Natural killer cell (primary cell): Measurements from ENCODE around the gene TRIM52. TPM values are rescaled to one million over a fixed set of nuclear protein-coding genes. Genes with fewer than 3 reads are reported as not detected.

Experiments used
- ATAC-seq, 3 donors: fragments of 150-1000 bp in 2 of 3; fragments of 200-7000 bp in 1 of 3; cut with Tn5 transposase; 1 replicate in 1 of 3; 2 replicates in 2 of 3; pipeline ENCODE4 v1.10.0; 2021; ENCODE audit warnings: mild to moderate bottlenecking in 2 of 3, moderate library complexity in 2 of 3
- DNase-seq, 2 donors: peaks; one replicate each; pipeline versions ENCODE4 v3.0.0 to v3.0.0-alpha.2; 2013 to 2021; ENCODE audit warnings: mixed read lengths in 1 of 2
- H3K27ac ChIP-seq: one replicate; pipeline ENCODE4 v1.5.1; 2013; ENCODE audit warnings: mild to moderate bottlenecking, low read length
- H3K27me3 ChIP-seq: one replicate; pipeline ENCODE4 v1.6.1; 2013; ENCODE audit warnings: low read length; ENCODE audit not compliant: control insufficient read depth, insufficient read depth
- H3K36me3 ChIP-seq: one replicate; pipeline ENCODE4 v1.6.1; 2013; ENCODE audit warnings: low read length; ENCODE audit not compliant: control insufficient read depth, insufficient read depth
- H3K4me1 ChIP-seq: one replicate; pipeline ENCODE4 v1.6.1; 2013; ENCODE audit warnings: low read length; ENCODE audit not compliant: control insufficient read depth, insufficient read depth
- H3K4me3 ChIP-seq: one replicate; pipeline ENCODE4 v1.5.1; 2013; ENCODE audit warnings: low read length
- H3K9me3 ChIP-seq: one replicate; pipeline ENCODE4 v1.6.1; 2013; ENCODE audit warnings: low read length; ENCODE audit not compliant: control insufficient read depth, insufficient read depth
- H3K27ac Mint-ChIP-seq, 2 donors: one replicate each; pipeline ENCODE4 v1.8.0; 2022; ENCODE audit warnings: mild to moderate bottlenecking in 2 of 2, mixed read lengths in 2 of 2, moderate library complexity in 1 of 2
- H3K27me3 Mint-ChIP-seq, 2 donors: one replicate each; pipeline ENCODE4 v1.8.0; 2022; ENCODE audit warnings: low read depth in 2 of 2, mixed read lengths in 2 of 2
- H3K36me3 Mint-ChIP-seq: one replicate; pipeline ENCODE4 v1.8.0; 2022; ENCODE audit warnings: mixed read lengths
- H3K4me1 Mint-ChIP-seq, 2 donors: one replicate each; pipeline ENCODE4 v1.8.0; 2022; ENCODE audit warnings: mixed read lengths in 2 of 2
- H3K4me3 Mint-ChIP-seq: one replicate; pipeline ENCODE4 v1.8.0; 2022; ENCODE audit warnings: mild to moderate bottlenecking, moderate library complexity, mixed read lengths
- H3K9me3 Mint-ChIP-seq, 2 donors: one replicate each; pipeline ENCODE4 v1.8.0; 2022; ENCODE audit warnings: mixed read lengths in 2 of 2
- WGBS: methylation state at CpG from one replicate; pipeline ENCODE4 v1.1.7; 2013; ENCODE audit warnings: missing lambda C conversion rate; ENCODE audit not compliant: insufficient coverage; 5-methylcytosine and 5-hydroxymethylcytosine counted together
- intact Hi-C: fragments of 100-400 bp; cut with micrococcal nuclease; formaldehyde crosslinking; loops from one replicate; pipeline ENCODE4 v1.14.2; 2022
- total RNA-seq, 4 donors: library from RNA; stranded (reverse); fragments of 120-200 nt in 1 of 4; gene quantifications; one replicate each; pipeline versions ENCODE4 v1.2.3 to v1.2.4, GENCODE V29; 2013 to 2022
- TF ChIP-seq, protein P1 (sequence below): fragments of 200-600 bp; IDR thresholded peaks from one replicate; pipeline ENCODE4 v1.8.0; 2022; ENCODE audit warnings: antibody characterized with exemption

Gene TRIM52
- total RNA-seq, 3 donors from 2014 or later (not counting 1 experiment from before 2014, with no cell fraction given) = 43.4 to 60.0 (median 44.4) TPM

GRCh38 chr5:181236471-181236870 lies 24.5 kb downstream of the TRIM52 start:
- no peak overlapping the region for H3K27ac Mint-ChIP-seq
- WGBS = 94% methylated on average over 6 of the region's 6 CpGs

GRCh38 chr5:181235689-181236366 lies 25.1 kb downstream of the TRIM52 start:
- intact Hi-C loops = no loop called here
- ATAC-seq = no peak
- TF ChIP-seq, protein P1, sequence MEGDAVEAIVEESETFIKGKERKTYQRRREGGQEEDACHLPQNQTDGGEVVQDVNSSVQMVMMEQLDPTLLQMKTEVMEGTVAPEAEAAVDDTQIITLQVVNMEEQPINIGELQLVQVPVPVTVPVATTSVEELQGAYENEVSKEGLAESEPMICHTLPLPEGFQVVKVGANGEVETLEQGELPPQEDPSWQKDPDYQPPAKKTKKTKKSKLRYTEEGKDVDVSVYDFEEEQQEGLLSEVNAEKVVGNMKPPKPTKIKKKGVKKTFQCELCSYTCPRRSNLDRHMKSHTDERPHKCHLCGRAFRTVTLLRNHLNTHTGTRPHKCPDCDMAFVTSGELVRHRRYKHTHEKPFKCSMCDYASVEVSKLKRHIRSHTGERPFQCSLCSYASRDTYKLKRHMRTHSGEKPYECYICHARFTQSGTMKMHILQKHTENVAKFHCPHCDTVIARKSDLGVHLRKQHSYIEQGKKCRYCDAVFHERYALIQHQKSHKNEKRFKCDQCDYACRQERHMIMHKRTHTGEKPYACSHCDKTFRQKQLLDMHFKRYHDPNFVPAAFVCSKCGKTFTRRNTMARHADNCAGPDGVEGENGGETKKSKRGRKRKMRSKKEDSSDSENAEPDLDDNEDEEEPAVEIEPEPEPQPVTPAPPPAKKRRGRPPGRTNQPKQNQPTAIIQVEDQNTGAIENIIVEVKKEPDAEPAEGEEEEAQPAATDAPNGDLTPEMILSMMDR = no peak
- Mint-ChIP-seq H3K4me1 (peaks cover 12 to 17% of the 10 kb centered on the region in 2 donors), H3K9me3 (no peaks in the 10 kb centered on the region), H3K27me3 (no peaks in the 10 kb centered on the region), H3K27ac (peak overlapping the region in 1 of 2 donors; percentile 38), H3K36me3 (peaks cover 19% of the 10 kb centered on the region), H3K4me3 (no peak overlapping the region)
- Histone ChIP-seq H3K9me3 (no peaks in the 10 kb centered on the region), H3K36me3 (peaks cover 92% of the 10 kb centered on the region), H3K27ac (no peak overlapping the region), H3K4me3 (no peak overlapping the region), H3K27me3 (no peaks in the 10 kb centered on the region), H3K4me1 (no peaks in the 10 kb centered on the region)
- no peak for DNase-seq
- WGBS = 96% methylated on average over 4 of the region's 5 CpGs

More at GRCh38 chr5:181236471-181236870, 24.5 kb downstream of the TRIM52 start:
- intact Hi-C loops = no loop called here
- Histone ChIP-seq H3K27ac (no peak overlapping the region), H3K27me3 (no peaks in the 10 kb centered on the region), H3K4me3 (no peak overlapping the region), H3K4me1 (peaks cover 6% of the 10 kb centered on the region), H3K36me3 (peaks cover 92% of the 10 kb centered on the region), H3K9me3 (no peaks in the 10 kb centered on the region)
- no peak for ATAC-seq
- Mint-ChIP-seq H3K4me1 (peaks cover 12 to 24% of the 10 kb centered on the region in 2 donors), H3K27me3 (no peaks in the 10 kb centered on the region), H3K36me3 (peaks cover 19% of the 10 kb centered on the region), H3K9me3 (no peaks in the 10 kb centered on the region), H3K4me3 (no peak overlapping the region)
- DNase-seq = no peak
- TF ChIP-seq, protein P1 = no peak

GRCh38 chr5:181235323-181235688 lies 25.6 kb downstream of the TRIM52 start:
- H3K27me3 Mint-ChIP-seq = no peaks in the 10 kb centered on the region
- no peak for DNase-seq
- TF ChIP-seq, protein P1 = no peak
- no peak overlapping the region for H3K4me3 Mint-ChIP-seq
- WGBS = 93% methylated on average over 4 of the region's 5 CpGs
- H3K36me3 Mint-ChIP-seq = peaks cover 19% of the 10 kb centered on the region
- ATAC-seq = no peak
- Histone ChIP-seq H3K4me3 (no peak overlapping the region), H3K27me3 (no peaks in the 10 kb centered on the region), H3K9me3 (no peaks in the 10 kb centered on the region), H3K27ac (no peak overlapping the region), H3K4me1 (no peaks in the 10 kb centered on the region), H3K36me3 (peaks cover 93% of the 10 kb centered on the region)
- H3K9me3 Mint-ChIP-seq = no peaks in the 10 kb centered on the region
- intact Hi-C loops = no loop called here
- peaks cover 12 to 17% of the 10 kb centered on the region in 2 donors for H3K4me1 Mint-ChIP-seq
- peak overlapping the region in 1 of 2 donors; percentile 38 for H3K27ac Mint-ChIP-seq
